A549 (cell line): ENCODE measurements around the gene TAX1BP1.

Experiments used
- POLR2A ChIP-seq: IDR thresholded peaks from 2 replicates; pipeline ENCODE4 v1.6.1; 2012; ENCODE audit warnings: mild to moderate bottlenecking, low read length
- TF ChIP-seq, protein P1 (sequence below): fragments of >200 bp; sonication (Bioruptor Twin); formaldehyde crosslinking; IDR thresholded peaks from 3 replicates; pipeline ENCODE4 v1.5.1; 2016

GRCh38 chr7:27835376-27835775, 95.4 kb downstream of the TAX1BP1 start:
- TF ChIP-seq, protein P1, sequence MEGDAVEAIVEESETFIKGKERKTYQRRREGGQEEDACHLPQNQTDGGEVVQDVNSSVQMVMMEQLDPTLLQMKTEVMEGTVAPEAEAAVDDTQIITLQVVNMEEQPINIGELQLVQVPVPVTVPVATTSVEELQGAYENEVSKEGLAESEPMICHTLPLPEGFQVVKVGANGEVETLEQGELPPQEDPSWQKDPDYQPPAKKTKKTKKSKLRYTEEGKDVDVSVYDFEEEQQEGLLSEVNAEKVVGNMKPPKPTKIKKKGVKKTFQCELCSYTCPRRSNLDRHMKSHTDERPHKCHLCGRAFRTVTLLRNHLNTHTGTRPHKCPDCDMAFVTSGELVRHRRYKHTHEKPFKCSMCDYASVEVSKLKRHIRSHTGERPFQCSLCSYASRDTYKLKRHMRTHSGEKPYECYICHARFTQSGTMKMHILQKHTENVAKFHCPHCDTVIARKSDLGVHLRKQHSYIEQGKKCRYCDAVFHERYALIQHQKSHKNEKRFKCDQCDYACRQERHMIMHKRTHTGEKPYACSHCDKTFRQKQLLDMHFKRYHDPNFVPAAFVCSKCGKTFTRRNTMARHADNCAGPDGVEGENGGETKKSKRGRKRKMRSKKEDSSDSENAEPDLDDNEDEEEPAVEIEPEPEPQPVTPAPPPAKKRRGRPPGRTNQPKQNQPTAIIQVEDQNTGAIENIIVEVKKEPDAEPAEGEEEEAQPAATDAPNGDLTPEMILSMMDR = no peak
- TF ChIP-seq POLR2A = no peak
